WERI-Rb-1 (cell line): ENCODE data around the gene GATA5.

Experiments
- DNase-seq: peaks from one replicate; pipeline ENCODE4 v3.0.0-alpha.2; 2020
- H3K27ac ChIP-seq: fragments of 250-450 bp; sonication (Bioruptor Pico); 2 replicates; pipeline ENCODE4 v1.5.1; 2020; ENCODE audit warnings: mild to moderate bottlenecking, moderate library complexity
- H3K27me3 ChIP-seq: fragments of 250-450 bp; sonication (Bioruptor Pico); 2 replicates; pipeline ENCODE4 v1.5.1; 2021; ENCODE audit warnings: mild to moderate bottlenecking, low read depth, moderate library complexity; ENCODE audit not compliant: insufficient read depth, severe bottlenecking
- H3K36me3 ChIP-seq: fragments of 250-450 bp; sonication (Bioruptor Pico); 2 replicates; pipeline ENCODE4 v1.5.1; 2020; ENCODE audit warnings: mild to moderate bottlenecking, moderate library complexity
- H3K4me3 ChIP-seq: 2 replicates; pipeline ENCODE4 v1.5.1; 2011; ENCODE audit warnings: low read depth, mild to moderate bottlenecking, control low read depth, low read length
- H3K9me3 ChIP-seq: fragments of 250-450 bp; sonication (Bioruptor Pico); 2 replicates; pipeline ENCODE4 v1.5.1; 2021; ENCODE audit warnings: mild to moderate bottlenecking, moderate library complexity; ENCODE audit not compliant: severe bottlenecking
- CTCF ChIP-seq: IDR thresholded peaks from 2 replicates; pipeline ENCODE4 v1.5.1; 2011; ENCODE audit warnings: low read depth, mild to moderate bottlenecking, control low read depth, inconsistent platforms, low read length

Gene GATA5

DNA sequence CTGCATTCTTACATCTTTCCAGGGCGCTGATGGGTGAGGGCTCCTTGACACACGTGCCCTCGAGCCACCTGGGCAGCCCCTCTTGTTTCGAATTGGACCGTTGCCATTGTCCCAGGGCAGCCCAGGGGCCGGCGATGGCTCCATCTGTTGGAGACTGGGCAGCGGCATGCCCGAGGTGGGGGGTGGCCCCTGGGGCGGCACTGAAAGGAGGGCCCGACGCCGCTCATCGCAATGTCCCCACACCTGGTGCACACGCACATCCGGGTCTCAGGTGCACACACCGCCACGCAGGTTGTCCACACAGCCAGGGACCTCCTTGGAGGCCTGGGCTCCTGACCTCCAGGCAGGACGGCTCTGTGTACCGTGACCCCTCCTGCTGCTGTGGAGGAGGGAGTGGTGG is 18.0 kb downstream of the GATA5 start:
- no peak for DNase-seq
- Histone ChIP-seq H3K9me3 (no peaks in the 10 kb centered on the region), H3K27ac (no peak overlapping the region), H3K36me3 (no peaks in the 10 kb centered on the region), H3K4me3 (no peak overlapping the region), H3K27me3 (no peaks in the 10 kb centered on the region)
- TF ChIP-seq CTCF, result no peak

- Histone ChIP-seq H3K27ac (no peak overlapping the region), H3K4me3 (no peak overlapping the region), H3K36me3 (no peaks in the 10 kb centered on the region), H3K9me3 (no peaks in the 10 kb centered on the region), H3K27me3 (no peaks in the 10 kb centered on the region)
- TF ChIP-seq CTCF, result no peak
- DNase-seq, result no peak
Observed at GRCh38 chr20:62457098-62457497, 18.7 kb downstream of the GATA5 start.

DNA sequence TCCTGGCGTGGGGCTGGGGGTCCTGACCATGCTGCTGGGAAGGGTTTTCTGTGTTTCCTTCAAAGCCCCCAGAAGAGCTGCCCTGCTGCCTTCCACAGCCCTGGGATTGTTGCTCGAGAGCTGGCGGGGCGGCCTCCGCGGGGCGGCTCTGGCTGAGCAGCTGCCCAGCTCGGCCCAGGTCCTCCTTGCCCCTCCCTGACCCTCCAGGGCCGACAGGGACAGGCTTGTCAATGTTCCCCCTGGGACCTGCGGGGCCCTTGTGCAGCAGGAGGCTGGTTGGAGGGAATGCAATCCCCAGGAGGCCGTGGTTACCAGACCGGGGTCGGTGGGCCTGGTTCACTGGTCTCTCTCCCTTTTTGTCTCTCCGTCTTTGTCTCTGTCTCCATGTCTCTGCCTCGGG is 19.9 kb downstream of the GATA5 start:
- Histone ChIP-seq H3K4me3 (no peak overlapping the region), H3K27me3 (no peaks in the 10 kb centered on the region), H3K27ac (peak overlapping the region; percentile 93), H3K9me3 (no peaks in the 10 kb centered on the region), H3K36me3 (no peaks in the 10 kb centered on the region)
- no peak for TF ChIP-seq CTCF
- DNase-seq, result peak; percentile 38

DNA sequence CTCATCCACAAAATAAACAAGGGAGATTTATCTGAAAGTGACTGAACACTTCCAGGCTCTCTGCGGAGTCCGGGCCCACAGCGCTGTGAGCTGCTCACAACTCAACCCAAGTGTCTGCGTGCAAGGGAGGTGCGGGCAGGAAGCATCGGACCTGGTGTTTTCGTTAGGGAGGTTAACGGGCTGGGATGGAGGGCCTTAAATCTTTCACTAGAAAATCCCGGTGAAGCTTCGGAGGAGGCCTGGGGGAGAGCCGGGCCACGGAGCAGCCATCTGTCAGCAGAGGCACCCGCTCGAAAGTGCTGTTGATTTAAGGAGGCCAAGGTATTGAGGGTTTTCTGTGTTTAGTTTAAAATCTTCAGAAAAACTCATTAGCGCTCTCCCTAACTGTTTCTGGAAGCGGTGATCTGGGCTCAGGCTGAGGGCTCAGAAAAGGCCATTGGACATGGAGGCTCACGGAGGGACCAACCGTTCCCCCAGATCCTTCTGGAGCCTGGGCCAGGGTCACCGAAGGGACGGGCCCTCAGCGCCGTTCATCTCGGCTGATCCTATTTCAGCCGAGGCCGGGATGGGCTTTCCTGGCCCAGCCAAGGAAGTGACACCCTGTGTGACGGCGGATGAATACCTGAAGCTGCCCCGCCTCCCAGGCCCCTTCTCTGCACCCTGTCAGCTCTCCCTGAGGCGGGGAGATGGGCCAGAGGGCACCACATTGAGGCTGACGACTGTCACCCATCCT is 20.7 kb downstream of the GATA5 start:
- Histone ChIP-seq H3K4me3 (no peak overlapping the region), H3K27me3 (no peaks in the 10 kb centered on the region)
- no peak for TF ChIP-seq CTCF

GRCh38 chr20:62453186-62453808 is 22.5 kb downstream of the GATA5 start:
- Histone ChIP-seq H3K27me3 (no peaks in the 10 kb centered on the region), H3K27ac (peak overlapping the region; percentile 93), H3K4me3 (no peak overlapping the region), H3K9me3 (no peaks in the 10 kb centered on the region), H3K36me3 (no peaks in the 10 kb centered on the region)
- TF ChIP-seq CTCF, result no peak
- no peak for DNase-seq

More for the DNA sequence above, 20.7 kb downstream of the GATA5 start:
- H3K9me3 ChIP-seq, result no peaks in the 10 kb centered on the region
- H3K27ac ChIP-seq, result peak overlapping the region; percentile 93
- no peaks in the 10 kb centered on the region for H3K36me3 ChIP-seq
- DNase-seq, result peak; percentile 81
